Glutamatergic neuron (in vitro differentiated cells): ENCODE data around the gene TRPM1. TPM values are rescaled to one million over a fixed set of nuclear protein-coding genes. Genes with fewer than 3 reads are reported as not detected.

ENCODE experiments used
- DNase-seq: peaks from one replicate; pipeline ENCODE4 v3.0.0; 2022
- H3K27ac Mint-ChIP-seq: one replicate; pipeline ENCODE4 v1.8.0; 2020; ENCODE audit warnings: mild to moderate bottlenecking, mixed read lengths, inconsistent platforms; ENCODE audit not compliant: unreplicated experiment
- H3K27me3 Mint-ChIP-seq: one replicate; pipeline ENCODE4 v1.8.0; 2020; ENCODE audit warnings: mild to moderate bottlenecking, moderate library complexity, mixed read lengths, inconsistent platforms; ENCODE audit not compliant: unreplicated experiment
- H3K36me3 Mint-ChIP-seq: one replicate; pipeline ENCODE4 v1.8.0; 2020; ENCODE audit warnings: mild to moderate bottlenecking, mixed read lengths, inconsistent platforms; ENCODE audit not compliant: unreplicated experiment
- H3K4me1 Mint-ChIP-seq: one replicate; pipeline ENCODE4 v1.8.0; 2020; ENCODE audit warnings: mild to moderate bottlenecking, low read depth, mixed read lengths, inconsistent platforms; ENCODE audit not compliant: unreplicated experiment
- H3K4me3 Mint-ChIP-seq: one replicate; pipeline ENCODE4 v1.8.0; 2020; ENCODE audit warnings: mild to moderate bottlenecking, mixed read lengths, inconsistent platforms; ENCODE audit not compliant: unreplicated experiment
- H3K9me3 Mint-ChIP-seq: one replicate; pipeline ENCODE4 v1.8.0; 2020; ENCODE audit warnings: mild to moderate bottlenecking, moderate library complexity, mixed read lengths, inconsistent platforms; ENCODE audit not compliant: unreplicated experiment
- CTCF ChIP-seq: fragments of 200-600 bp; sonication (generic); IDR thresholded peaks from one replicate; pipeline ENCODE4 v1.5.0; 2021; ENCODE audit not compliant: partially characterized antibody, unreplicated experiment
- total RNA-seq: library from RNA; stranded (reverse); fragmentation: NEBNext Ultra II Directional; extraction: Animal tissue kit (Norgen Biotek cat#: 25700); gene quantifications from one replicate; pipeline ENCODE4 v1.2.1, GENCODE V29; 2021; ENCODE audit not compliant: unreplicated experiment

Gene TRPM1
- total RNA-seq, 1 donor from 2014 or later: not detected

GRCh38 chr15:31024330-31024729 is 77.2 kb downstream of the TRPM1 start:
- DNase-seq: no peak
- peaks cover 2% of the 10 kb centered on the region for H3K9me3 Mint-ChIP-seq
- H3K4me1 Mint-ChIP-seq: no peaks in the 10 kb centered on the region
- H3K27me3 Mint-ChIP-seq: peaks cover 2% of the 10 kb centered on the region
- no peaks in the 10 kb centered on the region for H3K36me3 Mint-ChIP-seq
- no peak overlapping the region for H3K27ac Mint-ChIP-seq
- no peak for TF ChIP-seq CTCF
- no peak overlapping the region for H3K4me3 Mint-ChIP-seq

- Mint-ChIP-seq H3K27ac (no peak overlapping the region), H3K4me3 (no peak overlapping the region), H3K36me3 (no peaks in the 10 kb centered on the region), H3K9me3 (peaks cover 3% of the 10 kb centered on the region), H3K27me3 (peaks cover 2% of the 10 kb centered on the region), H3K4me1 (no peaks in the 10 kb centered on the region)
- TF ChIP-seq CTCF: no peak
- no peak for DNase-seq
Measured at GRCh38 chr15:31023841-31024240, 77.7 kb downstream of the TRPM1 start.

GRCh38 chr15:31021067-31021665 is 80.4 kb downstream of the TRPM1 start:
- TF ChIP-seq CTCF: no peak
- H3K27ac Mint-ChIP-seq: no peak overlapping the region
- DNase-seq: no peak
- peaks cover 2% of the 10 kb centered on the region for H3K27me3 Mint-ChIP-seq
- H3K4me3 Mint-ChIP-seq: no peak overlapping the region
- no peaks in the 10 kb centered on the region for H3K4me1 Mint-ChIP-seq
- H3K36me3 Mint-ChIP-seq: no peaks in the 10 kb centered on the region
- peaks cover 3% of the 10 kb centered on the region for H3K9me3 Mint-ChIP-seq

- no peaks in the 10 kb centered on the region for H3K36me3 Mint-ChIP-seq
- DNase-seq: no peak
- H3K9me3 Mint-ChIP-seq: peaks cover 1% of the 10 kb centered on the region
- H3K4me3 Mint-ChIP-seq: no peak overlapping the region
- H3K4me1 Mint-ChIP-seq: no peaks in the 10 kb centered on the region
- no peak overlapping the region for H3K27ac Mint-ChIP-seq
- peaks cover 2% of the 10 kb centered on the region for H3K27me3 Mint-ChIP-seq
- no peak for TF ChIP-seq CTCF
Measured at GRCh38 chr15:31020542-31020941, 81.0 kb downstream of the TRPM1 start.

GRCh38 chr15:31019986-31020385 is 81.5 kb downstream of the TRPM1 start:
- H3K27ac Mint-ChIP-seq: no peak overlapping the region
- no peaks in the 10 kb centered on the region for H3K4me1 Mint-ChIP-seq
- peaks cover 1% of the 10 kb centered on the region for H3K9me3 Mint-ChIP-seq
- H3K36me3 Mint-ChIP-seq: no peaks in the 10 kb centered on the region
- TF ChIP-seq CTCF: no peak
- H3K27me3 Mint-ChIP-seq: peaks cover 2% of the 10 kb centered on the region
- no peak overlapping the region for H3K4me3 Mint-ChIP-seq
- no peak for DNase-seq
